PC-3 (cell line): ENCODE data around the gene DHX30.

Source experiments
- EZH2 ChIP-seq: fragments of 300-600 bp; sonication (generic); IDR thresholded peaks from one replicate; pipeline ENCODE4 v1.6.1; 2017; ENCODE audit warnings: antibody characterized with exemption, mild to moderate bottlenecking, low read length; ENCODE audit not compliant: unreplicated experiment
- EZH2phosphoT487 ChIP-seq: fragments of 300-600 bp; sonication (generic); IDR thresholded peaks from 2 replicates; pipeline ENCODE4 v1.6.1; 2018; ENCODE audit warnings: mild to moderate bottlenecking, antibody characterized with exemption, low read length, borderline replicate concordance
- TF ChIP-seq, protein P1 (sequence below): fragments of 300-600 bp; sonication (generic); conservative IDR thresholded peaks from 2 replicates; pipeline ENCODE4 v1.5.1; 2017; ENCODE audit warnings: antibody characterized with exemption, low read depth, mild to moderate bottlenecking, low read length

DNA sequence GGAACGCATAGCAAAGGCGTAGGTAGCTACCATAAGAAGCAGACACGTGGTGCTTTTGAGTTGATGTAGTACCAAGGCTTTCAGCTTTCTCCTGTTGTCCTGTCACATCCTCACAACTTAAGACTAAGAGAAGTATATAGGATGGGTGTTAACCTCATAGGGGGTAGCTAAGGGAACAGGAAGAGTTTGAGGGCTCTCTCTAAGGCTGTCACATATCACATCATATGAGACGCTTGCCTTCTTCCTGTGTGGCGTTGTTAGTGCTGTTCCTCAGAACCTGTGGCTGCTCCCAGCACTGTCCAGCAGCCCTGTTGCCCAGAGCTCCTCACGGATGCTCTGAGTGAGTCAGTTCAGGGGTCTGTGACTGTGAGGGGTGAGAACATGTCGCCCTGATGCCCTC is 14.7 kb downstream of the DHX30 start:
- TF ChIP-seq, protein P1, sequence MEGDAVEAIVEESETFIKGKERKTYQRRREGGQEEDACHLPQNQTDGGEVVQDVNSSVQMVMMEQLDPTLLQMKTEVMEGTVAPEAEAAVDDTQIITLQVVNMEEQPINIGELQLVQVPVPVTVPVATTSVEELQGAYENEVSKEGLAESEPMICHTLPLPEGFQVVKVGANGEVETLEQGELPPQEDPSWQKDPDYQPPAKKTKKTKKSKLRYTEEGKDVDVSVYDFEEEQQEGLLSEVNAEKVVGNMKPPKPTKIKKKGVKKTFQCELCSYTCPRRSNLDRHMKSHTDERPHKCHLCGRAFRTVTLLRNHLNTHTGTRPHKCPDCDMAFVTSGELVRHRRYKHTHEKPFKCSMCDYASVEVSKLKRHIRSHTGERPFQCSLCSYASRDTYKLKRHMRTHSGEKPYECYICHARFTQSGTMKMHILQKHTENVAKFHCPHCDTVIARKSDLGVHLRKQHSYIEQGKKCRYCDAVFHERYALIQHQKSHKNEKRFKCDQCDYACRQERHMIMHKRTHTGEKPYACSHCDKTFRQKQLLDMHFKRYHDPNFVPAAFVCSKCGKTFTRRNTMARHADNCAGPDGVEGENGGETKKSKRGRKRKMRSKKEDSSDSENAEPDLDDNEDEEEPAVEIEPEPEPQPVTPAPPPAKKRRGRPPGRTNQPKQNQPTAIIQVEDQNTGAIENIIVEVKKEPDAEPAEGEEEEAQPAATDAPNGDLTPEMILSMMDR: no peak
- TF ChIP-seq EZH2phosphoT487 (no peak), EZH2 (no peak)
